Neuronal stem cell (in vitro differentiated cells): ENCODE results near the gene ABHD15.

Source experiments
- DNase-seq: peaks from one replicate; pipeline ENCODE4 v3.0.0-alpha.2; 2013; ENCODE audit warnings: low spot score
- H2AFZ ChIP-seq: one replicate; pipeline ENCODE4 v1.6.1; 2013; ENCODE audit warnings: mild to moderate bottlenecking, low read length, inconsistent platforms
- H2AK5ac ChIP-seq: 2 replicates; pipeline ENCODE4 v1.6.1; 2013; ENCODE audit warnings: low read depth, mild to moderate bottlenecking, inconsistent platforms, low read length, moderate library complexity, mixed read lengths
- H2BK120ac ChIP-seq: 2 replicates; pipeline ENCODE4 v1.6.1; 2013; ENCODE audit warnings: low read depth, mild to moderate bottlenecking, inconsistent platforms, low read length, moderate library complexity, mixed read lengths
- H2BK12ac ChIP-seq: one replicate; pipeline ENCODE4 v1.6.1; 2013; ENCODE audit warnings: low read length, inconsistent platforms
- H2BK15ac ChIP-seq: 2 replicates; pipeline ENCODE4 v1.6.1; 2013; ENCODE audit warnings: mild to moderate bottlenecking, low read length, inconsistent platforms, mixed read lengths
- H2BK5ac ChIP-seq: one replicate; pipeline ENCODE4 v1.6.1; 2013; ENCODE audit warnings: inconsistent platforms, mild to moderate bottlenecking, low read length, moderate library complexity
- H3K14ac ChIP-seq: one replicate; pipeline ENCODE4 v1.6.1; 2013; ENCODE audit warnings: low read length, inconsistent platforms
- H3K18ac ChIP-seq: 2 replicates; pipeline ENCODE4 v1.6.1; 2013; ENCODE audit warnings: low read length, inconsistent platforms
- H3K23ac ChIP-seq: 2 replicates; pipeline ENCODE4 v1.6.1; 2013; ENCODE audit warnings: low read depth, mild to moderate bottlenecking, mixed read lengths, low read length, inconsistent platforms; ENCODE audit not compliant: poor library complexity
- H3K27ac ChIP-seq: replicated peaks from 3 replicates; pipeline ENCODE4 v1.5.1; 2013; ENCODE audit warnings: low read length, inconsistent platforms
- H3K27me3 ChIP-seq, 3 experiments: 2 replicates each; pipeline ENCODE4 v1.6.1; 2013; ENCODE audit warnings: low read length in 3 of 3, mild to moderate bottlenecking in 2 of 3, inconsistent platforms in 1 of 3, low read depth in 1 of 3, mixed read lengths in 1 of 3, moderate library complexity in 1 of 3; ENCODE audit not compliant: control insufficient read depth in 3 of 3, insufficient read depth in 3 of 3
- H3K36me3 ChIP-seq, 2 donors: replicated peaks in 1 of 2; 2 replicates each; pipeline ENCODE4 v1.6.1; 2013; ENCODE audit warnings: low read length in 2 of 2; ENCODE audit not compliant: control insufficient read depth in 2 of 2, insufficient read depth in 2 of 2
- H3K4ac ChIP-seq: 2 replicates; pipeline ENCODE4 v1.6.1; 2013; ENCODE audit warnings: inconsistent platforms, mild to moderate bottlenecking, low read length, moderate library complexity
- H3K4me1 ChIP-seq, 2 donors: 1 replicate in 1 of 2; 2 replicates in 1 of 2; pipeline ENCODE4 v1.6.1; 2013; ENCODE audit warnings: low read length in 2 of 2, low read depth in 1 of 2; ENCODE audit not compliant: control insufficient read depth in 2 of 2, insufficient read depth in 1 of 2
- H3K4me2 ChIP-seq: one replicate; pipeline ENCODE4 v1.6.1; 2013; ENCODE audit warnings: mild to moderate bottlenecking, low read length, inconsistent platforms; ENCODE audit not compliant: insufficient read depth, poor library complexity, severe bottlenecking
- H3K4me3 ChIP-seq, 2 donors: 2 replicates each; pipeline ENCODE4 v1.5.1; 2013; ENCODE audit warnings: low read length in 2 of 2, mild to moderate bottlenecking in 2 of 2, inconsistent platforms in 1 of 2, moderate library complexity in 1 of 2
- H3K79me1 ChIP-seq: one replicate; pipeline ENCODE4 v1.6.1; 2013; ENCODE audit warnings: low read depth, mild to moderate bottlenecking, inconsistent platforms, low read length, moderate library complexity
- H3K9ac ChIP-seq: one replicate; pipeline ENCODE4 v1.6.1; 2013; ENCODE audit warnings: mild to moderate bottlenecking, low read depth, low read length, inconsistent platforms; ENCODE audit not compliant: poor library complexity
- H3K9me3 ChIP-seq, 2 donors: replicated peaks in 1 of 2; 2 replicates each; pipeline versions ENCODE3 to v1.6.1; 2013; ENCODE audit warnings: low read length in 2 of 2, mild to moderate bottlenecking in 2 of 2, inconsistent platforms in 1 of 2, low read depth in 1 of 2, mixed read lengths in 1 of 2, moderate library complexity in 1 of 2; ENCODE audit not compliant: control insufficient read depth in 2 of 2, insufficient read depth in 1 of 2
- H4K8ac ChIP-seq: one replicate; pipeline ENCODE4 v1.6.1; 2013; ENCODE audit warnings: low read depth, mild to moderate bottlenecking, inconsistent platforms, low read length, moderate library complexity
- H4K91ac ChIP-seq: one replicate; pipeline ENCODE4 v1.6.1; 2013; ENCODE audit warnings: low read length, low read depth, mild to moderate bottlenecking, inconsistent platforms; ENCODE audit not compliant: poor library complexity
- WGBS, 2 donors: extraction: QIAGEN DNeasy Blood & Tissue Kit; methylation state at CpG; one replicate each; pipeline ENCODE4 v1.1.7; 2013; ENCODE audit warnings: missing lambda C conversion rate in 2 of 2, mixed read lengths in 1 of 2; ENCODE audit not compliant: insufficient read length in 2 of 2, insufficient replicate concordance in 1 of 2; ENCODE audit errors: extremely low coverage in 2 of 2; 5-methylcytosine and 5-hydroxymethylcytosine counted together

ABHD15 gene

DNA sequence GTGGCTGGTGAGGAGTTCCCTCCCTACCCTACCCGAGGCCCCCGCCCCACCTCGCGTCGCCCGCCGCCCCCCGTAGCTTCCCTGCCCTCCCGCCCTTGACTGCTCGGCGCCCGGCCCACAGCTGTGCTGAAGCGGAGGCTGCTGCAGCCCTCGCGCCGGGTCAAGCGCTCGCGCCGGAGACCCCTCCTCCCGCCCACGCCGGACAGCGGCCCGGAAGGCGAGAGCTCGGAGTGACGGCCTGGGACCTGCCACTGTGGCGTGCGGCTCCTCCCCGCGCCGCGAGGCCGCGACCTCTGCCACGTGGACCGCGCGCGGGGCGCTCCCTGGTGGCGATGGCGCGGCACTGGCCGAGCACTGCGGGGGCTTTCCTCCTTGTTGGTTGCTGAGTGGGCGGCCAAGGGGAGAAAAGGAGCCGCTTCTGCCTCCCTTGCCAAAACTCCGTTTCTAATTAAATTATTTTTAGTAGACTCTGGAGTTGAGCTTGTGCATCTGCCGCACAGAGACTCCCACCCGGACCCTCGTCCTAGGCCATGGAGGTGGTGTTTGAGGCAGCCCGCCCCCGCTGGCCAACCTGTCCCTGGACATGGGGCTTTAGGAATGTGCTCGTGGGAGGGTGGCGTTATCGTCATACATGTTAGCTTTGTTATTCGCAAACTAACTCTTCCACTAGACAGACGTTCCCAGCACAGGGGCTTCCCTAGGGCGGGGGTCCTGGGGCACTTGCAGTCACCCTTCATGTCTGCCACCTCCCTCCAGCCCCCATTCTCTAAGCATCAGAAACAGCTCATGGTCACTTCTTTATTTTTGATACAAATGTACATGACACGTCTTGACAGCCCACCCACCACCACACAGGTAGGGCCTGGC, 6.1 kb upstream of the ABHD15 start:
- no peak overlapping the region for H2BK12ac ChIP-seq
- no peak overlapping the region for H3K4me3 ChIP-seq
- peak overlapping the region; percentile 100 for H2AK5ac ChIP-seq
- no peaks in the 10 kb centered on the region for H3K27me3 ChIP-seq
- no peak overlapping the region for H2BK15ac ChIP-seq
- peak; percentile 54 for DNase-seq
- no peaks in the 10 kb centered on the region for H3K9me3 ChIP-seq
- H3K14ac ChIP-seq = peak overlapping the region; percentile 56
- no peak overlapping the region for H2BK120ac ChIP-seq
- no peak overlapping the region for H2AFZ ChIP-seq
- no peak overlapping the region for H4K91ac ChIP-seq
- no peak overlapping the region for H2BK5ac ChIP-seq
- peak overlapping the region; percentile 49 for H3K4me2 ChIP-seq
- H3K23ac ChIP-seq = peak overlapping the region; percentile 73
- peak overlapping the region; percentile 76 for H3K18ac ChIP-seq
- peaks cover 10% of the 10 kb centered on the region for H3K79me1 ChIP-seq
- peaks cover 48 to 74% of the 10 kb centered on the region in 2 donors for H3K36me3 ChIP-seq
- H3K9ac ChIP-seq = no peak overlapping the region
- peaks cover 4 to 13% of the 10 kb centered on the region in 2 donors for H3K4me1 ChIP-seq
- H3K4ac ChIP-seq = peak overlapping the region; percentile 56
- no peak overlapping the region for H3K27ac ChIP-seq
- no peak overlapping the region for H4K8ac ChIP-seq
- WGBS, 2 donors = no CpG with 5 or more reads among the region's 62 CpGs

DNA sequence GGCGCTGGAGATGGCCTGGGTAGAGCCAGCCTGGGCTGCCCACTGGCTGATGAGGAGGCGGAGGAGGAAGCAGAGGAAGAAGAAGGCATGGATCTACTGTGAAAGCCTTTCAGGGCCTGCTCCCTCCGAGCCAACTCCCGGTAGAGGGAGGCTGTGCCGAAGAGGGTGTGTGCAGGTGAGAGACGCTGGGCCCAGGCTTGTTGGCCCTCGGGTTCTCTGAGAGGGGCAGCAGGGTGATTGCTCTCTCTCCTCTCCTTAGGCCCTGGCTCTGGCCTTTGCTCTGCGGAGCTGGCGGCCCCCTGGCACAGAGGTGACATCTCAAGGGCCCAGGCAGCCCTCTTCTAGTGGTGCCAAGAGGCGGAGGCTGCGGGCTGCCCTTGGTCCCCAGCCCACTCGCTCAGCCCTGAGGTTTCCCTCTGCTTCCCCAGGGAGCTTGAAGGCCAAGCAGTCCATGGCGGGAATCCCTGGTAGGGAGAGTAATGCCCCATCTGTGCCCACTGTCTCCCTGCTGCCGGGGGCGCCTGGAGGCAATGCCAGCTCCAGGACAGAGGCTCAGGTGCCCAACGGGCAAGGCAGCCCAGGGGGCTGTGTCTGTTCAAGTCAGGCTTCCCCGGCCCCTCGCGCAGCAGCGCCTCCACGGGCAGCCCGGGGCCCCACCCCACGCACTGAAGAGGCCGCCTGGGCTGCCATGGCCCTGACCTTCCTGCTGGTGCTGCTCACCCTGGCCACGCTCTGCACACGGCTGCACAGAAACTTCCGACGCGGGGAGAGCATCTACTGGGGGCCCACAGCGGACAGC, 5.2 kb upstream of the ABHD15 start:
- Histone ChIP-seq H2BK120ac (peak overlapping the region; percentile 28), H4K8ac (no peak overlapping the region), H3K9me3 (no peaks in the 10 kb centered on the region), H3K4me2 (peak overlapping the region; percentile 49), H3K4me3 (no peak overlapping the region), H2BK5ac (peak overlapping the region; percentile 75), H4K91ac (no peak overlapping the region), H3K14ac (no peak overlapping the region), H2BK15ac (no peak overlapping the region), H3K4ac (no peak overlapping the region), H3K9ac (peak overlapping the region; percentile 30), H3K23ac (peak overlapping the region; percentile 73), H3K36me3 (peaks cover 42 to 65% of the 10 kb centered on the region in 2 donors), H2BK12ac (peak overlapping the region; percentile 41), H3K27ac (no peak overlapping the region), H3K4me1 (peaks cover 4 to 13% of the 10 kb centered on the region in 2 donors), H2AK5ac (peak overlapping the region; percentile 100), H3K79me1 (peaks cover 9% of the 10 kb centered on the region), H2AFZ (no peak overlapping the region), H3K27me3 (peaks cover 0 to 5% (median 0%) of the 10 kb centered on the region in 3 experiments), H3K18ac (peak overlapping the region; percentile 64)
- DNase-seq = no peak
- no CpG with 5 or more reads among the region's 30 CpGs for WGBS, 2 donors

DNA sequence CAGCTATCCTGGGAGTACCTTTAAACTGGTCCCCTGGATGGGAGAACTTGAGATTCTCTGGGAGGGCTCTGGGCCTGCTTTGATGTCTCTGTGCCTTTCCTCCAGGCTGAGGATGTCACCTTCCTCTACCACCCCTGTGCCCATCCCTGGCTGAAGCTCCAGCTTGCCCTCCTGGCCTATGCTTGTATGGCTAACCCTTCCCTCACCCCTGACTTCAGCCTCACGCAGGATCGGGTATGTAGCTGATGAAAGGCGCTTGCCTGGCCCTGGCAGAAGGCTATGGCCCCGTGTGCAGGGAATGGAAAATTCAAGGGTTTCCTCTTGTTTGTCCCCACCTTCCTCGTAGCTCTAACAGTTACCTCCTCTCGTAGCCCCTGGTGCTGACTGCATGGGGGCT, 4.6 kb upstream of the ABHD15 start:
- no CpG with 5 or more reads among the region's 6 CpGs for WGBS, 2 donors
- DNase-seq = no peak
- H2AFZ ChIP-seq = no peak overlapping the region

DNA sequence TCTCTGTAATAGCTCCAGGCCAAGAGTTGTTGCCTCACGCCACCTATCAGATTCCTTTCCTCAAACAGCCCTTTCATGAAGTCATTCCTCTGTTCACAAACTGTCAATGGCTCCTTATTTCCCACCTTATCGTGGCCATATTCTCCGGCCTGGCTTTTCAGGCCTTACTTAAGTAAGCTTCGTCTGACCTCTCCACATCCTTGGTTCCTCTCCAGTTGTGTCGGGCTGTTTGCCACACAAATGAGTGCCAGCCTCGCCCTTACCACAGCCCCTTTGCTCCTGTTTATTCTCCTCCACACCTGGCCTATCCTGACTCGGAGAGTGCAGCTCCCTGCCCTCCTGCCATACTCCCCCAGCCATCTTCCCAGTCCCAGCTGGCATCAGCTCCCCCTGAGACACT, 3.7 kb upstream of the ABHD15 start:
- no peak overlapping the region for H3K9ac ChIP-seq
- no peak overlapping the region for H2AK5ac ChIP-seq
- H2BK5ac ChIP-seq = peak overlapping the region; percentile 19
- no peak for DNase-seq
- H2BK15ac ChIP-seq = no peak overlapping the region
- H3K23ac ChIP-seq = no peak overlapping the region
- H3K4me3 ChIP-seq = no peak overlapping the region
- H3K4me2 ChIP-seq = no peak overlapping the region
- no peaks in the 10 kb centered on the region for H3K9me3 ChIP-seq
- no peak overlapping the region for H3K18ac ChIP-seq
- H3K14ac ChIP-seq = no peak overlapping the region
- no peak overlapping the region for H3K27ac ChIP-seq
- no CpG with 5 or more reads among the region's 7 CpGs for whole genome bisulfite sequencing, 2 donors
- H3K36me3 ChIP-seq = peaks cover 28 to 50% of the 10 kb centered on the region in 2 donors
- H3K27me3 ChIP-seq = peaks cover 0 to 18% (median 7%) of the 10 kb centered on the region in 3 experiments
- no peak overlapping the region for H2BK120ac ChIP-seq
- H3K4me1 ChIP-seq = peaks cover 7 to 18% of the 10 kb centered on the region in 2 donors
- H2AFZ ChIP-seq = no peak overlapping the region
- H2BK12ac ChIP-seq = no peak overlapping the region
- no peak overlapping the region for H4K8ac ChIP-seq
- no peak overlapping the region for H4K91ac ChIP-seq
- peaks cover 9% of the 10 kb centered on the region for H3K79me1 ChIP-seq
- H3K4ac ChIP-seq = no peak overlapping the region

More for the DNA sequence above, 4.6 kb upstream of the ABHD15 start:
- Histone ChIP-seq H3K79me1 (peaks cover 9% of the 10 kb centered on the region), H2BK15ac (no peak overlapping the region), H3K4me1 (peaks cover 4 to 13% of the 10 kb centered on the region in 2 donors), H3K9me3 (no peaks in the 10 kb centered on the region), H2BK5ac (no peak overlapping the region), H3K18ac (no peak overlapping the region), H2BK12ac (no peak overlapping the region), H3K14ac (no peak overlapping the region), H4K91ac (no peak overlapping the region), H3K4me2 (no peak overlapping the region), H3K4ac (no peak overlapping the region), H3K27ac (no peak overlapping the region), H3K4me3 (no peak overlapping the region), H3K9ac (peak overlapping the region; percentile 30), H2AK5ac (peak overlapping the region; percentile 100), H3K23ac (no peak overlapping the region), H2BK120ac (peak overlapping the region; percentile 28), H3K36me3 (peaks cover 37 to 59% of the 10 kb centered on the region in 2 donors), H4K8ac (no peak overlapping the region), H3K27me3 (peaks cover 0 to 8% (median 2%) of the 10 kb centered on the region in 3 experiments)
